Sciatic nerve (tissue), 2 donors: ENCODE measurements around the gene LIMCH1. TPM values are rescaled to one million over a fixed set of nuclear protein-coding genes. Genes with fewer than 3 reads are reported as not detected.
A peak's percentile ranks its signal among the peaks of the same experiment; 100 is the strongest.
"Not testable (repeated sequence)": the region's sequence is repeated elsewhere in the genome, so short reads cannot be mapped to it uniquely, and the experiment has no call there.

Experiments used
- ATAC-seq: fragments of 200-7000 bp; cut with Tn5 transposase; one replicate; pipeline ENCODE4 v1.9.1; 2020; ENCODE audit warnings: mild to moderate bottlenecking, moderate library complexity
- DNase-seq: peaks from one replicate; pipeline ENCODE4 v3.0.0-alpha.2; 2020; ENCODE audit warnings: low spot score
- intact Hi-C: fragments of 100-400 bp; cut with DNase I; formaldehyde crosslinking; loops from one replicate; pipeline ENCODE4 v1.14.2; 2022
- total RNA-seq: library from RNA; stranded (reverse); fragmentation: NEBNext Ultra II Directional; extraction: Animal tissue kit (Norgen Biotek cat#: 25700); gene quantifications from one replicate; pipeline ENCODE4 v1.2.1, GENCODE V29; 2021
- donor health status: DM: no; HTN: no; CAD: no.
- donor health status: DM: no; HTN: no; CAD: no.

LIMCH1 gene
- total RNA-seq, 1 donor from 2014 or later: 195 TPM

DNA sequence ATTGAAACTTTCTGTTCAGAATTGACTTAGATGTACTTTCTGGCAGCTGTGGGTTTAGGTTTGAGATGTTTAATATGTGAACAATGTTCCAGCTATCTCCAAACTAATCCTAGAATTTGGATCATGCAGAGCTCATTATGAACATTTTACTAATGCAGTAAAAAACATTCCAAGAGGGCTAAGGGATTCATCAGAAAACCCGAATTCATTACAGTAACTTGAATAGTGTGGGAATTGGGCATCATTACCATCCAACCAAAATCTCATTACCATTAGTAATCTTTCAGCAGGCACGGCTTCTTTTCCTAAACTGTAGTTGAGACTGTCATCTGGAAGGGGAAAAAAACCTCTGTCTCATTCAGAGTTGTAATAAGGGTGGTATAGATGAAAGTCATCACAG lies 91.0 kb downstream of the LIMCH1 start:
- DNase-seq: no peak
- no peak for ATAC-seq
- intact Hi-C loops: no loop called here

GRCh38 chr4:41631523-41631922 lies 93.6 kb downstream of the LIMCH1 start:
- ATAC-seq (no peak), DNase-seq (no peak)
- intact Hi-C loops: no loop called here

- no peak for ATAC-seq
Measured at GRCh38 chr4:41632481-41633073, 94.6 kb downstream of the LIMCH1 start.

DNA sequence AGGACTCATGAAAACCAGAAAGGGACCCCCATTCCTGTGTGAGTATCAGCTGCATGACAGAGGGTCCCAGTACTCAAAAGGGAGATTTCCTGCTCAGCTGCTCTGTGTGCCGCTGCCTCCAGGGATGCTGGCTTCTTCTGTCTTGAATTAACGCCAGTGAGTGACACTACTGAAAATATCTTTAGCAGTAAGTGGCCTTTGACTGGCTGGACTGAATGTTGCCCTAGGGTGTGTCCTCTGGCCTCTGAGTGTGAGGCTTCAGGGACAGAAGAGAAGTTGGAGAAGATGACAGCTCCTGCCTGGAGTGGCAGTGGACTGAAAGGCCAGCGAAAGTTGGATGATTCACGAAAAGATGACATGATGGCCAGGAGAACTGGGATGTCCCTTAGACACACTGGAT lies 95.4 kb downstream of the LIMCH1 start:
- no peak for ATAC-seq
- intact Hi-C loops: no loop called here
- no peak for DNase-seq

More at GRCh38 chr4:41632481-41633073, 94.6 kb downstream of the LIMCH1 start:
- intact Hi-C loops: no loop called here
- DNase-seq: no peak

DNA sequence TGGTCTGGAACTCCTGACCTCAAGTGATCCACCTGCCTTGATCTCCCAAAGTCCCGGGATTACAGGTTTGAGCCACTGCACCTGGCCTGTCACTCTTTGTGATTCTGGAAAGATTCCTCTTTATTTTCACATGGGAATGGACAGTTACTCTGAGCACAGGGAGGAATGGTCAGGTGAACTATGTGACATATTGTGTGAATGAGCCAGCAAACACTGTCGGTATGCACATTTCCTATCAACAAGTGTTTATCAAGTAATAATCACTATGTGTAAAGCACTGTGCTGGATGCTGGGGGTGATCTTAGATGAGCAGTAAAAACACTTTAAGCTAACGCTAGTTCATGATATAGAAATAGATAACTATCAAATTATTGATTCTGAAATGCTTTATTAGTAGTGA lies 97.5 kb downstream of the LIMCH1 start:
- ATAC-seq (no peak), DNase-seq (no peak)
- intact Hi-C loops: no loop called here

DNA sequence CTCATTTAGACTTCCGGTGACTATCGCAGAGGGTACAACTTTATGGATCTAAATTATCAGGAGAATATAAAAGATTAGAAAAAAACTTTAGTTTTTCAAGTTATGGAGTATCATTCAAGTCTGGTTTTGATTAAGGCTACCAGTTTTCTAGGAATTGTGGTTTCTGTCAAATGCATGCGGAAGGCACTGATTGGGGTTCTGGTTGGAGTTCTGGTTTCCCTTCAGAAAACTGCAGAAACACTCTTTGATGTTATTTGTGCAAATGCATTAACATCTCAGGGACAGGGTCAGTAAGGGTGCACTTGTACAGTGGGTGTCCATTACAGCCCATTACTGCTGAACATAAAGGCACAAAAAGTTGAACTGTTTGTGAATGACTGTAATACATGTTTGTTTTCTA lies 100.2 kb downstream of the LIMCH1 start:
- ATAC-seq: no peak
- intact Hi-C loops: no loop called here
- DNase-seq: no peak

- intact Hi-C loops: no loop called here
- ATAC-seq: no peak
Measured at GRCh38 chr4:41638866-41639265, 100.9 kb downstream of the LIMCH1 start.

DNA sequence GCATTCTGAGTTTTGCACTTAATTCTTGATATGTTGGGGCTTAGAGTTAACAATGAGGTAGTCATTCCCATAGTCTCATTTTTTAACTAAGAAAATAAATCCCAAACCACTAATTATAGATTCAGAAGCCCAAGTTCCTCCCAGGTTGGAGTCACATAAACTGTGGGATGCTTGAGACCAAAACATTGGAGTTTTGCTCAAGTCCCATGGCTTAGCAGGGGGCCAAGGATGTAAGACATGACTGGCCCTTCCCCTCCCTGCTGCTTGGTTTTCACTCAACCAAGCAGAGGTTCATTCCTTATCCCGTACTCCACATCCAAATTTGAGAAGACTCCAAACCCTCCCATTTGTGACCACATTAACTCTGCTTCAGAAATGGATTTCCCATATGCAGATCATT lies 101.3 kb downstream of the LIMCH1 start:
- DNase-seq (no peak), ATAC-seq (no peak)
- intact Hi-C loops: no loop called here

More at GRCh38 chr4:41638866-41639265, 100.9 kb downstream of the LIMCH1 start:
- no peak for DNase-seq

- intact Hi-C loops: loop anchor here (10.0 kb wide), 1 partner anchor 296 kb away; no protein-coding TSS in a partner anchor
- DNase-seq (no peak), ATAC-seq (no peak)
Measured at GRCh38 chr4:41640906-41641305, 102.9 kb downstream of the LIMCH1 start.

GRCh38 chr4:41642746-41643145 lies 104.8 kb downstream of the LIMCH1 start:
- intact Hi-C loops: loop anchor here (10.0 kb wide), 1 partner anchor 298 kb away; no protein-coding TSS in a partner anchor
- not testable (repeated sequence) for DNase-seq, ATAC-seq

DNA sequence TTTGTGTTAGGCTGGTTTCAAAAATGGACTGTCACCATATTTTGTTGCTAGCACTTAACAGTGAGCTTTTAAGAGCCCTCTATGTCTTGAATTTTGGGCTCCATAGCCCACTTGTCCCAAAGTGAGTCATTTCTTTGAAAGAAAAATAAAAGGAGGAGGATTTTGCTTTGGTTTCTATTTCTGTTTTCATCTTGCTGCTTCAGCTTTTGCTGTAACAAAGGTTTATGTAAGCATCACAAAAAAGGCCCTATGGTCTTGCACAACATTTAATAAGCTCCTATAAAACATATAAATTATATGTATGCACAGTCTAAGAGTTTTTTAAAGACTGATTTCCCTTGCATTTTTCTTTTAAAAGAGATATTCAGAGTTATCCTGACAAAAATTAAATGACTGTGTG lies 105.4 kb downstream of the LIMCH1 start:
- ATAC-seq (no peak), DNase-seq (no peak)
- intact Hi-C loops: loop anchor here (10.0 kb wide), 1 partner anchor 299 kb away; no protein-coding TSS in a partner anchor

- peak; percentile 96 for ATAC-seq
- intact Hi-C loops: loop anchor here (10.0 kb wide), 1 partner anchor 300 kb away; no protein-coding TSS in a partner anchor
- peak; percentile 87 for DNase-seq
Measured at GRCh38 chr4:41644288-41644914, 106.4 kb downstream of the LIMCH1 start.

DNA sequence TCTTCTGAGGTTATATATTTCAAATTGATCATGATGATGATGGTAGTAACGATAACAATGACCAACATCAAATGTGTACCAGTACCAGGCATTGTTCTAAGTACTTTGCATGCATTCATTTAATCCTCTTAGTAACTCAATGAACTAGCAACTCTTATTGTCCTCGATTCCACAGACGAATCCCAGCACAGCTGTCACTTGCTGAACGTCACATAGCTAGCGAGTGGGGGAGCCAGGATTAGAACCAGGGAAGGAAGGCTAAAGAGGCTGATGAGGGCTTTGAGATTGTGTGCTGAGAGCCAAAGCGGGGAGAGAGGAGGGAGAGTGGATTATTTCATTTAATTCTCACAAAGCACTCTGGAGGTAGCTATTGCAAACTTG lies 106.9 kb downstream of the LIMCH1 start:
- intact Hi-C loops: loop anchor here (10.0 kb wide), 1 partner anchor 300 kb away; no protein-coding TSS in a partner anchor
- no peak for ATAC-seq
- no peak for DNase-seq

GRCh38 chr4:41645728-41646390 lies 107.9 kb downstream of the LIMCH1 start:
- ATAC-seq (no peak), DNase-seq (no peak)
- intact Hi-C loops: loop anchor here (10.0 kb wide), 1 partner anchor 301 kb away; no protein-coding TSS in a partner anchor

DNA sequence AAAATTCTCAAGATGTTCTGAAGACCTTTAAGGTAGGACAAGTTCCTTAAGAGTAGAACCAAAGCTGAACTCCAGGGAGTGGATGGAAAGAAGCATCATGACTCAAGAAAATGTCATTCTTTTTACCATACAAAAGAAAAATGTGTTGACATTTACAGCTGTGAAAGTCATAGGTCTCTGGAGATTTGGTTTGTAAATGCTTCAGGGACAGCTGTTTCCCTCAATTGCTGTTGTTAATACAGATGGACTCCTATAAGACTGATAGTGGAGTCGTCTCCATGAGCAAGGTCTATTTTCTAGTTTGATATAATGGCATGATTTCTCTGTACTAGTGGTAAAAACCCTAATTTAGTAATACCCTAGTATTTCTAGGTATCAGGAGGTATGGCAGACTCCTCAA lies 108.9 kb downstream of the LIMCH1 start:
- intact Hi-C loops: loop anchor here (10.0 kb wide), 1 partner anchor 302 kb away; no protein-coding TSS in a partner anchor
- ATAC-seq (no peak), DNase-seq (no peak)

GRCh38 chr4:41647383-41647782 lies 109.4 kb downstream of the LIMCH1 start:
- intact Hi-C loops: loop anchor here (10.0 kb wide), 1 partner anchor 303 kb away; no protein-coding TSS in a partner anchor
- no peak for DNase-seq
- no peak for ATAC-seq

DNA sequence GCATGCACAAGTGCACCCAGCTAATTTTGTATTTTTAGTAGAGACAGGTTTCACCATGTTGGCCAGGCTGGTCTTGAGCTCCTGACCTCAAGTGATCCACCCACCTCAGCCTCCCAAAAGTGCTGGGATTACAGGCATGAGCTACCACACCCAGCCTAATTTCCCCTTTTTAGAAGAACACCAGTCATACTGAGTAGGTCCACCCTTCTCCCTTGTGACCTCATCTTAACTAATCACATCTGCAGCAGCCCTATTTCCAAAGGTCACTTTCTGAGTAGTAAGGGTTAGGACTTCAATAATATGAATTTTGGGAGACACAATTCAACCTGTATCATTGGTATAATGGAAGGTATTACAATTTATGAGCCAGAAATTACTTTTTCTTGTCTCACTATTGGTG lies 113.2 kb downstream of the LIMCH1 start:
- not testable (repeated sequence) for ATAC-seq
- intact Hi-C loops: loop anchor here (10.0 kb wide), 1 partner anchor 366 kb away; no protein-coding TSS in a partner anchor

GRCh38 chr4:41652971-41653370 lies 115.0 kb downstream of the LIMCH1 start:
- intact Hi-C loops: loop anchor here (10.0 kb wide), 1 partner anchor 368 kb away; no protein-coding TSS in a partner anchor
- ATAC-seq: no peak
- DNase-seq: no peak

More for the DNA sequence above, 113.2 kb downstream of the LIMCH1 start:
- DNase-seq: not testable (repeated sequence)

DNA sequence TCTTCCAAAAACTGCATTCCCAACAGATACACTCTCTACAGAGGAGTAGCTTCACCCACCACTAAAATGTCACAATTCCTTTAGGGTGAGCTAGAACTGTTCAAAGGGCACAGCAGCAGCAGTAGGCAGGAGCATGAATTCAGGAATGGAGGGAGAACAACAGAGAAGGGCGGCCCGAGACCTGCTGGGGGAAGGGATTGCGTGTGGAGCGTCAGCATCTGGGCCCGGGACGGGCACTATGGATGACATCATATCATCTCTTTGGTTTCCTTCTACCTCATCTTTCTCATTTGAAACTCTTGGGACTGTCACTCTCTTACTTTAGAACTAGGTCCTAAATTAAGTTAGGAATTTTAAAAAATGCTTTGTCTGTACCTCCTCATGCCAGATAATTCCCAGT lies 115.6 kb downstream of the LIMCH1 start:
- no peak for DNase-seq
- ATAC-seq: no peak
- intact Hi-C loops: loop anchor here (10.0 kb wide), 1 partner anchor 369 kb away; no protein-coding TSS in a partner anchor
